Activated T-helper 9 cell treated with anti-CD3 and anti-CD28 coated beads, Interleukin-2, amount 50 U/mL, for 16 hours (primary cell): ENCODE measurements around the gene YIPF5.

ENCODE experiments used
- DNase-seq: peaks from one replicate; pipeline ENCODE4 v3.0.0-alpha.2; 2020; ENCODE audit warnings: low read depth

The YIPF5 gene

DNA sequence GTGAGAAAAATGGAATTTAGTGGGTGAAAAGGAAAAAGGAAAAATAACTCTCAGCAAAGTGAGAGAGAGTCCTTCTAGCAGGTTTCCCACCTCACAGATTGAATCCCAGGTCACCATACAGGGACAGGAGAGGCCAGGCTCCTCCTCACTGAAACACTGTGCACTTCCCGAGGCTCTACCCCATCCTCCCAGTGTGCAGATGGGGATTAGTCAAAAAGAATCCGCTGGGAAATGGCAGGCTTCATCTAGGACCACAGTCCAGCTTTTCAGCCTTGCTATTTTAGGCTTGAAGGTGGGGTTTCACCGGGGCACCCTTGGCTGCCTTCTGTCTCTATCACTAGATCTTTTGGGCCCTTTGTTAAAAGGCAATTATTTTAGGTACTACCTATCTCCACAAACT lies 47.8 kb downstream of the YIPF5 start:
- no peak for DNase-seq

DNA sequence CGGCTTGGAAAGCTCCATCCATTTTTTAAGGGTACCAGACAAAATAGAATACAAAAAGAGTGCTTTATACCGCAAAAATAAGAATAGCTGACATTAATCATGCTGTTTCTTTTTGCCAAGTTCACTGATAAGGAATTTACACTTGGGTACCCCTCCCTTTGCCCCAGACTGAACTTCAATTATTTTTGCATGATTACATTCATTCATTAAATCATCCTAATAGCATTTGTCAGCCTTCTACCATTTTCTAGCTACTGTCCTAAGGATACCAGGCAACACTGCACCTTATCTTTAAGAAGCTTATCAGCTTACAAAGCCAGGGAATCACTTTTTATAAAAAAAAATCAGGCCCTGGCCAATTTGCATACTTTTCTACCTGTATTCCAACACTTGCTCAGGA lies 48.4 kb downstream of the YIPF5 start:
- no peak for DNase-seq

GRCh38 chr5:144121577-144121976 lies 48.9 kb downstream of the YIPF5 start:
- no peak for DNase-seq

DNA sequence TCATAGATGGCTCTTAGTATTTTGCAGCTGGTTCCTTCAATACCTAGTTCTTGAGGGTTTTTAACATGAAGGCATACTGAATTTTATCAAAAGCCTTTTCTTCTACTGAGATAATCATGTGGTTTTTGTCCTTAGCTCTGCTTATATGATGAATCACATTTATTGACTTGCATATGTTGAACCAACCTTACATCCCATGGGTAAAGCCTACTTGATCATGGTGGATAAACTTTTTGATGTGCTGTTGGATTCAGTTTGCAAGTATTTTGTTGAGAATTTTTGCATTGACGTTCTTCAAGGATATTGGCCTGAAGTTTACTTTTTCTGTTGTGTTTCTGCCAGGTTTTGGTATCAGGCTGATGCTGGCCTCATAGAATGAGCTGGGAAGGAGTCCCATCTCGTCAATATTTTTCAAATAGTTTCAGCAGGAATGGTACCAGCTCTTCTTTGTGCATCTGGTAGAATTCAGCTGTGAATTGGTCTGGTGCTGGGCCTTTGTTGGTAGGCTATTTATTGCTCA lies 49.7 kb downstream of the YIPF5 start:
- DNase-seq = no peak

GRCh38 chr5:144117412-144117811 lies 53.0 kb downstream of the YIPF5 start:
- DNase-seq = no peak

GRCh38 chr5:144114571-144114970 lies 55.9 kb downstream of the YIPF5 start:
- no peak for DNase-seq
